Right atrium auricular region (tissue), 2 donors: ENCODE results near the gene BCAS1. TPM values are rescaled to one million over a fixed set of nuclear protein-coding genes. Genes with fewer than 3 reads are reported as not detected.
"Not testable (repeated sequence)": the region's sequence is repeated elsewhere in the genome, so short reads cannot be mapped to it uniquely, and the experiment has no call there.

Experiments used
- DNase-seq: peaks from one replicate; pipeline ENCODE4 v3.0.0-alpha.2; 2019; ENCODE audit warnings: low spot score
- H3K27ac ChIP-seq, 2 donors: fragments of 200-600 bp; sonication (generic); 1 replicate in 1 of 2; 2 replicates in 1 of 2; pipeline ENCODE4 v1.5.1; 2016 to 2019
- H3K27me3 ChIP-seq, 2 donors: fragments of 200-600 bp; sonication (generic); one replicate each; pipeline versions ENCODE4 v1.5.1 to v1.6.0; 2017 to 2019
- H3K36me3 ChIP-seq: fragments of 200-600 bp; sonication (generic); one replicate; pipeline ENCODE4 v1.5.1; 2016
- H3K4me1 ChIP-seq, 2 donors: fragments of 200-600 bp; sonication (generic); one replicate each; pipeline versions ENCODE4 v1.5.1 to v1.6.0; 2017 to 2019
- H3K4me3 ChIP-seq, 2 donors: fragments of 200-600 bp; sonication (generic); 1 replicate in 1 of 2; 2 replicates in 1 of 2; pipeline ENCODE4 v1.5.1; 2017 to 2019; ENCODE audit warnings: mild to moderate bottlenecking in 1 of 2, moderate library complexity in 1 of 2
- H3K9me3 ChIP-seq, 2 donors: fragments of 200-600 bp; sonication (generic); one replicate each; pipeline ENCODE4 v1.5.1; 2019
- total RNA-seq, 2 donors: library from RNA; depleted of rRNA; stranded (reverse); fragments of >200 nt; gene quantifications; one replicate each; pipeline ENCODE4 v1.1.0, GENCODE V29; 2016
- TF ChIP-seq, protein P1 (sequence below), 2 donors: fragments of 200-600 bp; sonication (generic); IDR thresholded peaks; one replicate each; pipeline ENCODE4 v1.5.1; 2019; ENCODE audit warnings: antibody characterized with exemption in 2 of 2

BCAS1 gene
- total RNA-seq, 2 donors from 2014 or later = not detected

DNA sequence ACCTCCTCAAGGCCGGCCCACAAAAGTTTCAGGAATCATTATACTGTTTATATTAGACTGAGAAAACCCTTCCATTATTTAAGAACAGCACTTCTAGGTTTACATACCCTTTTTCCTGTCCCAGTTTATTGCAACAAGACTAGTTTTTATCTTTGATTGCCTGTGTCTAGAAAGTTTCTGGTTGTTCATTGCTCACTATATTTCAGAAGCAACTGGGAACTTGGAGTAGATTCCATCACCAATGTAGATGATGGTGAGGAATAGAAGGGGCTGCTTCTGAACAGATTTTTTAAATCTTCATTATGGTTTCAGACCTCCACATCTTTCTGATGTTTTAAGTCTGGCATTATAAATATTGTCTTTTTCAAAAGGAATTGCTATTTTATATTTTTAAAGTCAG lies 93.0 kb downstream of the BCAS1 start:
- H3K27ac ChIP-seq = no peak overlapping the region
- H3K27me3 ChIP-seq = no peaks in the 10 kb centered on the region
- TF ChIP-seq, protein P1, sequence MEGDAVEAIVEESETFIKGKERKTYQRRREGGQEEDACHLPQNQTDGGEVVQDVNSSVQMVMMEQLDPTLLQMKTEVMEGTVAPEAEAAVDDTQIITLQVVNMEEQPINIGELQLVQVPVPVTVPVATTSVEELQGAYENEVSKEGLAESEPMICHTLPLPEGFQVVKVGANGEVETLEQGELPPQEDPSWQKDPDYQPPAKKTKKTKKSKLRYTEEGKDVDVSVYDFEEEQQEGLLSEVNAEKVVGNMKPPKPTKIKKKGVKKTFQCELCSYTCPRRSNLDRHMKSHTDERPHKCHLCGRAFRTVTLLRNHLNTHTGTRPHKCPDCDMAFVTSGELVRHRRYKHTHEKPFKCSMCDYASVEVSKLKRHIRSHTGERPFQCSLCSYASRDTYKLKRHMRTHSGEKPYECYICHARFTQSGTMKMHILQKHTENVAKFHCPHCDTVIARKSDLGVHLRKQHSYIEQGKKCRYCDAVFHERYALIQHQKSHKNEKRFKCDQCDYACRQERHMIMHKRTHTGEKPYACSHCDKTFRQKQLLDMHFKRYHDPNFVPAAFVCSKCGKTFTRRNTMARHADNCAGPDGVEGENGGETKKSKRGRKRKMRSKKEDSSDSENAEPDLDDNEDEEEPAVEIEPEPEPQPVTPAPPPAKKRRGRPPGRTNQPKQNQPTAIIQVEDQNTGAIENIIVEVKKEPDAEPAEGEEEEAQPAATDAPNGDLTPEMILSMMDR (IDR thresholded peaks at IDR 0.05) = no peak
- no peak for DNase-seq
- H3K9me3 ChIP-seq = no peaks in the 10 kb centered on the region
- no peaks in the 10 kb centered on the region for H3K36me3 ChIP-seq
- no peak overlapping the region for H3K4me3 ChIP-seq
- no peaks in the 10 kb centered on the region for H3K4me1 ChIP-seq

DNA sequence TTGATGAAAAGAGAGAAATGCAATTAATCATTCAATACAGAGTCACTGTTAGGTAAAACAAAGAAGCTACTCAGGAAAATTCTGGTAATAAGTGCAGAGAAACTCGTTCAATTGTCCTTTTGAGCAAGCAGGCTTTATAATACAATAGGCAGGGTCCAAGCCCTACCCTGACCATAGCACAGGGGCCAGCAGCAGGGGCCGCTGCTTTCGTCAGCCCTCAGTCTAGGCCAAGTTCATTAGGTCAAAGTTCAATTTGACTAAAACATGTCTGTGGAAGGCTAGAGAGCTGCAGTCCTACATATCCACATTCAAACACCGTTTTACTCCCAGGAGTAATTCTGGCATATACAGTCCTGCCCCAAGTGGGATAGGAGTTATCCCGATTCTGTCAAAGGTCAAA lies 94.6 kb downstream of the BCAS1 start:
- H3K4me3 ChIP-seq = no peak overlapping the region
- no peak overlapping the region for H3K27ac ChIP-seq
- H3K9me3 ChIP-seq = no peaks in the 10 kb centered on the region
- no peaks in the 10 kb centered on the region for H3K4me1 ChIP-seq
- H3K27me3 ChIP-seq = no peaks in the 10 kb centered on the region
- no peak for DNase-seq
- TF ChIP-seq, protein P1 (IDR thresholded peaks at IDR 0.05) = no peak
- no peaks in the 10 kb centered on the region for H3K36me3 ChIP-seq

DNA sequence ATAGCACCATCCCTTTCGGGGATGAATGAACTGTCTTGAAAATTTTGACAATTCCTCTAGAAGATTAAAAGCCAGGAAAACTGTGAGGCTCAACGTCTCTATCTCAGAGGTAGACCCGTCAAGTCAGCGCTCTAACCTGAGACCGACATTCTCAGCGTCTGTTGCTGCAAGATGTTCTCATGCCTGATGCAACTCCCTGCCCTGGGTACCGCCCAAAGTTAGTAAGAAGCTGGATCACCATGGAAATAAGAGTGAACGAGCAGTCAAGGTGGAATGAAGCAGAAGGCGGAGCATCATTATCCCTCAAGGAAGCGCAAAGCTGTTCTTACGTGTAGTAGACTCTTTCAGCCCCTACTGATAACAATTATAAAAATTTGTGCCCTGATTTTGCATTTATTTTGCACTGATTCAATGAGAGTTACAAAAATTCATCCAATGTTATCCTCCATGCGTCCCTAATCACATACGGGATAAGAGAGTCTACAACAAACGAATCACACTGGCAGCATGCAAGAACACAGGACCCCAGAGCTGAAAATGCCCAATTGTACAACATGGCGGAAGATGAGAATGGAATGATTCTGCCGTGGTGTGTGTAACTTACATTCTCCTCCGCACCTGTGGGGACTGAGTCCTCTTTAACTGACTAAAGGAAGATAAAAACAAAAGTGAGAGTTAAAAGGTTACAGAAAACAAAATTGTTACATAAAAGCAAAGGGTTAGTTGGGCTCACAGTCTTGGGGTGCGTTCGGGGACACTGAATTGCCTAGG lies 95.4 kb downstream of the BCAS1 start:
- Histone ChIP-seq H3K36me3 (no peaks in the 10 kb centered on the region), H3K4me3 (no peak overlapping the region), H3K9me3 (no peaks in the 10 kb centered on the region), H3K27ac (no peak overlapping the region), H3K4me1 (no peaks in the 10 kb centered on the region), H3K27me3 (no peaks in the 10 kb centered on the region)
- no peak for DNase-seq
- TF ChIP-seq, protein P1 (IDR thresholded peaks at IDR 0.05) = no peak

DNA sequence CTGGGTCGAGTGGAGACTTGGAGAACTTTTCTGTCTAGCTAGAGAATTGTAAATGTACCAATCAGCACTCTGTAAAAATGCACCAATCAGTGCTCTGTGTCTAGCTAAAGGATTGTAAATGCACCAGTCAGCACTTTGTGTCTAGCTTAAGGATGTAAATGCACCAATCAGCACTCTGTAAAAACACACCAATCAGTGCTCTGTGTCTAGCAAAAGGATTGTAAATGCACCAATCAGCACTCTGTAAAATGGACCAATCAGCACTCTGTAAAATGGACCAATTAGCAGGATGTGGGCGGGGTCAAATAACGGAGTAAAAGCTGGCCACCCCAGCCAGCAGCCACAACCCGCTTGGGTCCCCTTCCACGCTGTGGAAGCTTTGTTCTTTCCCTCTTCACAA lies 96.5 kb downstream of the BCAS1 start:
- H3K27me3 ChIP-seq, DNase-seq, H3K4me1 ChIP-seq, H3K4me3 ChIP-seq, H3K36me3 ChIP-seq, H3K9me3 ChIP-seq, H3K27ac ChIP-seq: not testable (repeated sequence)

DNA sequence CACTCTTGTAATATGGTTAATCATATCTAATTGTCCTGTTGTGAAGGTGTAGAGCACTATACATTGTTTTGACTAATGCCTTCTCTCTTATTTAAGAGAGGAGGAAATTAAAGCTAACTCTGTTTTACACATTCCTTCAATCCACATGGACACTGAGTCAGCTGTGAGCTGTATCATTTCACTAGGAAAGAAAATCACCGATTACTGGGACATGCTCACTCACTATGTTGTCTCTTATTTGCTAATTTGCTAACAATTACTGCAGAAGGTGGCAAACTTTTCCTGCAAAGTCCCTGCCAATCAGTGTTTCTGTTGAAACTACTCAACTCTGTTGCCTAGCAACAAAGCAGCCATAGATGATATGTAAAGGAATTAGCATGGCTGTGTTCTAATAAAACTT lies 98.2 kb downstream of the BCAS1 start:
- Histone ChIP-seq H3K4me1 (no peaks in the 10 kb centered on the region), H3K9me3 (no peaks in the 10 kb centered on the region), H3K4me3 (no peak overlapping the region), H3K27me3 (no peaks in the 10 kb centered on the region), H3K27ac (no peak overlapping the region), H3K36me3 (no peaks in the 10 kb centered on the region)
- DNase-seq = no peak
- TF ChIP-seq, protein P1 (IDR thresholded peaks at IDR 0.05) = no peak

DNA sequence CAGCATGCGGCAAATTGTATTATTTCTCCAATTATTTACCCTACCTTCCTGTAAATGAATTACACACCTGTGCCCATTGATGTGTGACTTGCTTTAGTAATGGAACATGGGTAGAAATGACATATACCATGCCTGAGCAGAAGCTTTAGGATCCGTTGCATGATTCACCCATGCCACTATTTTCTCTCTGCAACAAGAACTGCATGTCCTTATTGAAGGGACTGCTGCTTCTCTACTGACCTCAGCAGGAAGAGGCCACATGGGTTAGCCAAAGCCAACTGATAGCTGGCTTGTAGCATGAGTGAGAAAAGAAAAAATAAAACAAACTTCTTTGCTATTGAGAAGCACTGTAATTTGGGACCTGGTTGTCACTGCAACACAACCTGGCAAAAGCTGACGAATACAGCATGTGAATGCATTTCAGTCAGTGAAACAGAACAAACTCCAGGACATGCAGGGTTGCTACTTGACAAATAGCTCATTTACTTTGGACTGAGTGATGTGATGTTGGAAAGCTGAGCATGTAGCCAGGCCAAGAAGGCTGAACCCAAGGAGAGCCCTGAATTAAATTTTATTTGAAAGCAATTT lies 99.2 kb downstream of the BCAS1 start:
- TF ChIP-seq, protein P1 (IDR thresholded peaks at IDR 0.05) = no peak

More for the DNA sequence above, 99.2 kb downstream of the BCAS1 start:
- DNase-seq = no peak
- H3K27ac ChIP-seq = no peak overlapping the region
- H3K36me3 ChIP-seq = no peaks in the 10 kb centered on the region
- H3K27me3 ChIP-seq = no peaks in the 10 kb centered on the region
- H3K4me1 ChIP-seq = no peaks in the 10 kb centered on the region
- H3K4me3 ChIP-seq = no peak overlapping the region
- H3K9me3 ChIP-seq = no peaks in the 10 kb centered on the region
